Heart left ventricle (tissue), 13 donors: ENCODE data around the gene BRAP.

Source experiments
- CTCF ChIP-seq, 12 donors: fragments of 200-600 bp; sonication (generic) in 4 of 12; IDR thresholded peaks; one replicate each; pipeline versions ENCODE4 v1.5.0 to v1.8.0; 2018 to 2022; ENCODE audit warnings: antibody characterized with exemption in 12 of 12, mild to moderate bottlenecking in 5 of 12
- POLR2A ChIP-seq, 2 donors: fragments of 450-650 bp; IDR thresholded peaks; one replicate each; pipeline ENCODE4 v1.6.1; 2017; ENCODE audit warnings: antibody characterized with exemption in 2 of 2, mild to moderate bottlenecking in 2 of 2, moderate library complexity in 2 of 2
- donor health status: ischemic (EF 13 %, LVEDD 7.1; RV severe dilation, severe dysfunction).
- donor health status: DM: no; HTN: yes; CAD: no.
- donor health status: DM: no; HTN: no; CAD: no.
- donor health status: ischemic (EF 25% LVEDD 6.9; RV normal size, moderate dysfunction).
- donor health status: ischemic (EF 25% LVEDD 5.7; RV mildly dilated, moderate dysfunction).
- donor health status: ischemic (EF 35%, LVEDD 5.7; RV mildly dilated, moderate dysfunction).
- donor health status: nonischemic (EF 11% LVEDD 7.7; RV severe dilation, severe dysfunction).
- donor health status: DM: yes; HTN: yes; CAD: no.
- donor health status: PGD.
- donor health status: ischemic (EF 29% LVEDD 5.4; RV normal size, mild dysfunction).
- donor health status: nonischemic (EF 23%, LVEDD 6.1; RV moderate dilation, normal function).

GRCh38 chr12:111607239-111607638 is 78.5 kb downstream of the BRAP start:
- no peak for TF ChIP-seq CTCF (IDR thresholded peaks at IDR 0.05)
- no peak for TF ChIP-seq POLR2A (IDR thresholded peaks at IDR 0.05)
